Hepatocyte (in vitro differentiated cells): ENCODE results near the gene ATN1. TPM values are rescaled to one million over a fixed set of nuclear protein-coding genes. Genes with fewer than 3 reads are reported as not detected.
"Not testable (repeated sequence)": the region's sequence is repeated elsewhere in the genome, so short reads cannot be mapped to it uniquely, and the experiment has no call there.

ENCODE experiments used
- DNase-seq: peaks from one replicate; pipeline ENCODE4 v3.0.0-alpha.2; 2016; ENCODE audit warnings: low spot score
- H2AFZ ChIP-seq: fragments of 200-600 bp; sonication (generic); 2 replicates; pipeline ENCODE4 v1.6.0; 2016; ENCODE audit warnings: antibody characterized with exemption, mild to moderate bottlenecking
- H3K27ac ChIP-seq: fragments of 200-600 bp; sonication (generic); 2 replicates; pipeline ENCODE4 v1.5.1; 2016; ENCODE audit warnings: mild to moderate bottlenecking
- H3K27me3 ChIP-seq: fragments of 200-600 bp; sonication (generic); 2 replicates; pipeline ENCODE4 v1.6.1; 2016
- H3K36me3 ChIP-seq: fragments of 200-600 bp; sonication (generic); replicated peaks from 2 replicates; pipeline ENCODE4 v1.5.1; 2016; ENCODE audit warnings: low read depth; ENCODE audit not compliant: insufficient read depth
- H3K4me1 ChIP-seq: fragments of 200-600 bp; sonication (generic); 2 replicates; pipeline ENCODE4 v1.5.1; 2016; ENCODE audit warnings: mild to moderate bottlenecking, moderate library complexity; ENCODE audit not compliant: insufficient read depth
- H3K4me2 ChIP-seq: fragments of 200-600 bp; sonication (generic); 2 replicates; pipeline ENCODE4 v1.6.0; 2016
- H3K4me3 ChIP-seq: fragments of 200-600 bp; sonication (generic); 2 replicates; pipeline ENCODE4 v1.5.1; 2016; ENCODE audit warnings: mild to moderate bottlenecking
- H3K79me2 ChIP-seq: fragments of 200-600 bp; sonication (generic); 2 replicates; pipeline ENCODE4 v1.6.0; 2017; ENCODE audit warnings: mild to moderate bottlenecking
- H3K9me2 ChIP-seq: fragments of 200-600 bp; sonication (generic); replicated peaks from 2 replicates; pipeline ENCODE4 v1.6.0; 2017; ENCODE audit warnings: mild to moderate bottlenecking; ENCODE audit not compliant: insufficient read depth
- H3K9me3 ChIP-seq: fragments of 200-600 bp; sonication (generic); 2 replicates; pipeline ENCODE4 v1.5.1; 2016; ENCODE audit warnings: low read depth, mild to moderate bottlenecking
- H4K20me1 ChIP-seq: fragments of 200-600 bp; sonication (generic); 2 replicates; pipeline ENCODE4 v1.6.0; 2016; ENCODE audit warnings: mild to moderate bottlenecking; ENCODE audit not compliant: insufficient read depth, poor library complexity, severe bottlenecking
- CTCF ChIP-seq: fragments of 200-600 bp; sonication (generic); IDR thresholded peaks from 2 replicates; pipeline ENCODE4 v1.5.1; 2016; ENCODE audit warnings: antibody characterized with exemption, mild to moderate bottlenecking; ENCODE audit not compliant: poor library complexity
- EZH2 ChIP-seq: fragments of 200-600 bp; sonication (generic); IDR thresholded peaks from 2 replicates; pipeline ENCODE4 v1.6.1; 2016; ENCODE audit warnings: antibody characterized with exemption, mild to moderate bottlenecking, borderline replicate concordance
- EZH2phosphoT487 ChIP-seq: fragments of 200-600 bp; sonication (generic); IDR thresholded peaks from one replicate; pipeline ENCODE4 v1.6.1; 2018; ENCODE audit warnings: antibody characterized with exemption, mild to moderate bottlenecking, low read depth, moderate library complexity; ENCODE audit not compliant: unreplicated experiment, severe bottlenecking
- WGBS: methylation state at CpG from one replicate; pipeline ENCODE4 v1.1.6; 2016; ENCODE audit warnings: low lambda C conversion rate; ENCODE audit errors: missing lambda C conversion rate; 5-methylcytosine and 5-hydroxymethylcytosine counted together
- polyA plus RNA-seq: library from polyadenylated mRNA; unstranded; fragments of >200 nt; fragmentation: Nextera tagmentation; extraction: Ambion mirVana; gene quantifications from 2 replicates; pipeline ENCODE4 v1.2.1, GENCODE V29; 2016
- total RNA-seq: library from RNA; depleted of rRNA; stranded (reverse); fragments of >200 nt; gene quantifications from 2 replicates; pipeline ENCODE4 v1.2.3, GENCODE V29; 2014

The ATN1 gene
- total and polyA plus RNA-seq, 2 experiments from 2014 or later: 15.8 to 32.7 TPM

- peaks cover 15% of the 10 kb centered on the region for H3K4me1 ChIP-seq
- no peaks in the 10 kb centered on the region for H3K9me2 ChIP-seq
- H3K27me3 ChIP-seq: no peaks in the 10 kb centered on the region
- H3K4me2 ChIP-seq: no peak overlapping the region
- WGBS: 92% methylated on average over 2 of the region's 2 CpGs
- H3K4me3 ChIP-seq: no peak overlapping the region
- no peak for DNase-seq
- H2AFZ ChIP-seq: no peak overlapping the region
- peaks cover 9% of the 10 kb centered on the region for H3K79me2 ChIP-seq
- H3K36me3 ChIP-seq: peaks cover 3% of the 10 kb centered on the region
- H3K9me3 ChIP-seq: no peaks in the 10 kb centered on the region
- TF ChIP-seq EZH2phosphoT487: no peak
- TF ChIP-seq CTCF: no peak
- TF ChIP-seq EZH2: no peak
- H3K27ac ChIP-seq: peak overlapping the region; percentile 93
- no peaks in the 10 kb centered on the region for H4K20me1 ChIP-seq
Observed at GRCh38 chr12:6888360-6888759, 39.4 kb upstream of the ATN1 start.

GRCh38 chr12:6888794-6889193, 39.0 kb upstream of the ATN1 start:
- H3K9me3 ChIP-seq, H3K9me2 ChIP-seq, DNase-seq, H3K27me3 ChIP-seq, H3K79me2 ChIP-seq, H2AFZ ChIP-seq, H3K36me3 ChIP-seq, H3K4me3 ChIP-seq, H4K20me1 ChIP-seq, H3K4me2 ChIP-seq: not testable (repeated sequence)
- whole genome bisulfite sequencing: 69% methylated on average over 7 of the region's 7 CpGs
- Histone ChIP-seq H3K27ac (peak overlapping the region; percentile 93), H3K4me1 (peaks cover 15% of the 10 kb centered on the region)

GRCh38 chr12:6889775-6890573, 37.8 kb upstream of the ATN1 start:
- not testable (repeated sequence) for H3K79me2 ChIP-seq, DNase-seq, H3K36me3 ChIP-seq, H4K20me1 ChIP-seq, H3K27me3 ChIP-seq, H3K4me3 ChIP-seq, H3K9me2 ChIP-seq, H3K9me3 ChIP-seq
- Histone ChIP-seq H3K27ac (peak overlapping the region; percentile 94), H3K4me1 (peaks cover 15% of the 10 kb centered on the region), H3K4me2 (peak overlapping the region; percentile 75), H2AFZ (peak overlapping the region; percentile 80)
- 97% methylated on average over 20 of the region's 21 CpGs for WGBS

- Histone ChIP-seq H3K79me2 (peaks cover 9% of the 10 kb centered on the region), H3K27ac (peak overlapping the region; percentile 96), H3K4me3 (peak overlapping the region; percentile 32), H3K4me2 (peak overlapping the region; percentile 81), H3K9me3 (no peaks in the 10 kb centered on the region), H4K20me1 (no peaks in the 10 kb centered on the region), H3K9me2 (no peaks in the 10 kb centered on the region), H3K4me1 (peaks cover 15% of the 10 kb centered on the region), H3K27me3 (no peaks in the 10 kb centered on the region), H2AFZ (peak overlapping the region; percentile 90), H3K36me3 (no peaks in the 10 kb centered on the region)
- peak; percentile 99 for DNase-seq
- peak; percentile 85 for TF ChIP-seq CTCF
- no peak for TF ChIP-seq EZH2
- 5% methylated on average over 68 of the region's 68 CpGs for WGBS
Observed at GRCh38 chr12:6890789-6891645, 36.7 kb upstream of the ATN1 start.
